ENCODE measurements around the gene COA6. TPM values are rescaled to one million over a fixed set of nuclear protein-coding genes. Genes with fewer than 3 reads are reported as not detected.

Gene COA6
- total RNA-seq, 1 donor from 2014 or later, result 25.0 TPM

- DNase-seq (no peak), ATAC-seq (no peak)
- Histone ChIP-seq H3K36me3 (peaks cover 21% of the 10 kb centered on the region), H3K4me3 (no peak overlapping the region), H3K4me1 (no peaks in the 10 kb centered on the region), H3K27ac (no peak overlapping the region), H3K9me3 (no peaks in the 10 kb centered on the region), H3K27me3 (no peaks in the 10 kb centered on the region)
- TF ChIP-seq, protein P1, sequence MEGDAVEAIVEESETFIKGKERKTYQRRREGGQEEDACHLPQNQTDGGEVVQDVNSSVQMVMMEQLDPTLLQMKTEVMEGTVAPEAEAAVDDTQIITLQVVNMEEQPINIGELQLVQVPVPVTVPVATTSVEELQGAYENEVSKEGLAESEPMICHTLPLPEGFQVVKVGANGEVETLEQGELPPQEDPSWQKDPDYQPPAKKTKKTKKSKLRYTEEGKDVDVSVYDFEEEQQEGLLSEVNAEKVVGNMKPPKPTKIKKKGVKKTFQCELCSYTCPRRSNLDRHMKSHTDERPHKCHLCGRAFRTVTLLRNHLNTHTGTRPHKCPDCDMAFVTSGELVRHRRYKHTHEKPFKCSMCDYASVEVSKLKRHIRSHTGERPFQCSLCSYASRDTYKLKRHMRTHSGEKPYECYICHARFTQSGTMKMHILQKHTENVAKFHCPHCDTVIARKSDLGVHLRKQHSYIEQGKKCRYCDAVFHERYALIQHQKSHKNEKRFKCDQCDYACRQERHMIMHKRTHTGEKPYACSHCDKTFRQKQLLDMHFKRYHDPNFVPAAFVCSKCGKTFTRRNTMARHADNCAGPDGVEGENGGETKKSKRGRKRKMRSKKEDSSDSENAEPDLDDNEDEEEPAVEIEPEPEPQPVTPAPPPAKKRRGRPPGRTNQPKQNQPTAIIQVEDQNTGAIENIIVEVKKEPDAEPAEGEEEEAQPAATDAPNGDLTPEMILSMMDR (IDR thresholded peaks at IDR 0.05), result no peak
- intact Hi-C loops (cut with DNase I), result no loop called here
Measured at GRCh38 chr1:234406871-234407270, 33.6 kb downstream of the COA6 start.

GRCh38 chr1:234408757-234409156 lies 35.5 kb downstream of the COA6 start:
- Histone ChIP-seq H3K9me3 (no peaks in the 10 kb centered on the region), H3K4me3 (no peak overlapping the region), H3K27me3 (no peaks in the 10 kb centered on the region), H3K27ac (no peak overlapping the region), H3K36me3 (peaks cover 21% of the 10 kb centered on the region), H3K4me1 (no peaks in the 10 kb centered on the region)
- intact Hi-C loops (cut with DNase I), result no loop called here
- DNase-seq (no peak), ATAC-seq (no peak)
- TF ChIP-seq, protein P1 (IDR thresholded peaks at IDR 0.05), result no peak

- Histone ChIP-seq H3K36me3 (peaks cover 21% of the 10 kb centered on the region), H3K27ac (no peak overlapping the region), H3K4me1 (no peaks in the 10 kb centered on the region), H3K4me3 (no peak overlapping the region), H3K27me3 (no peaks in the 10 kb centered on the region), H3K9me3 (no peaks in the 10 kb centered on the region)
- no peak for DNase-seq
- no peak for ATAC-seq
- intact Hi-C loops (cut with DNase I), result no loop called here
- TF ChIP-seq, protein P1 (IDR thresholded peaks at IDR 0.05), result no peak
Measured at GRCh38 chr1:234409328-234409727, 36.1 kb downstream of the COA6 start.

DNA sequence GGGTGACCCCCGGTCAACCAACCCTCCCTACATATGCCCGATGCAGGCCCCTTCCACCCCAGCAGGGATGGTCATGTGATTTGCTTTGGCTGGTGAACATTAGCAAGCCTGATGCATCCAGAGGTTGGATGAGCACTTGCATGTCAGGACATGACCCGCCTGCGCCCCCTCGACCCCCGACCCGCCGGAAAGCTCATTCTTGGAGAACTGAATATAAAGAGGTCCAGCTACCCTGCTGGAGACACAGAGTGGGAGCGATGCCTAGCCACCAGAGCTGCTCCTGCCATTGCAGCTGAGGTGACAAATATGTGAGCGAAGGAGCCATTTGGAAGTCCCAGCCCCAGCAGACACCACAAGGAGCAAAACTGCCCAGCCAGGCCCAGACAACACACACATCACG lies 39.6 kb downstream of the COA6 start:
- intact Hi-C loops (cut with DNase I), result no loop called here
- H3K27ac ChIP-seq, result no peak overlapping the region
- H3K4me3 ChIP-seq, result no peak overlapping the region
- H3K36me3 ChIP-seq, result peaks cover 33% of the 10 kb centered on the region
- no peaks in the 10 kb centered on the region for H3K27me3 ChIP-seq
- no peaks in the 10 kb centered on the region for H3K4me1 ChIP-seq
- no peak for ATAC-seq
- TF ChIP-seq, protein P1 (IDR thresholded peaks at IDR 0.05), result no peak
- DNase-seq, result no peak
- no peaks in the 10 kb centered on the region for H3K9me3 ChIP-seq

DNA sequence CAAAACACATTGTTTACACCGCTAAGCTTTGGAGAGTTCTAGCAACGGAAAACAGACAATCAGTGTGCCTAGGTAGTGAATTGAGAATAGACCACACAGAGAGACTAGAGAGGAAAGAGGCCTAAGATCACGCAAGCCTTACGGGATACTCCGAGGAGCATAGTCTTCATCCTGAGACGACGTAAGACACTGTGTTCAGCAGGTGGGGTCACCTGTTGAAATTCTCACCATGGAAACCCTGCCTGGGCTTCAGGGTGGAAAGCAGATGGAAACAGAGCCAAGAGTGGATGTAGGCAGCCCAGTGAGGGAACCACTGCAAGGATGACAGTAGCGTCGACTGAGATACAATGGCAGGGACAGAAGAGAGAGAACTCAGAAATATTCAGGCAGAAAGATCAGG lies 40.2 kb downstream of the COA6 start:
- intact Hi-C loops (cut with DNase I), result no loop called here
- Histone ChIP-seq H3K4me1 (no peaks in the 10 kb centered on the region), H3K4me3 (no peak overlapping the region), H3K27ac (no peak overlapping the region), H3K9me3 (no peaks in the 10 kb centered on the region), H3K36me3 (peaks cover 33% of the 10 kb centered on the region), H3K27me3 (no peaks in the 10 kb centered on the region)
- TF ChIP-seq, protein P1 (IDR thresholded peaks at IDR 0.05), result no peak
- no peak for ATAC-seq
- no peak for DNase-seq

DNA sequence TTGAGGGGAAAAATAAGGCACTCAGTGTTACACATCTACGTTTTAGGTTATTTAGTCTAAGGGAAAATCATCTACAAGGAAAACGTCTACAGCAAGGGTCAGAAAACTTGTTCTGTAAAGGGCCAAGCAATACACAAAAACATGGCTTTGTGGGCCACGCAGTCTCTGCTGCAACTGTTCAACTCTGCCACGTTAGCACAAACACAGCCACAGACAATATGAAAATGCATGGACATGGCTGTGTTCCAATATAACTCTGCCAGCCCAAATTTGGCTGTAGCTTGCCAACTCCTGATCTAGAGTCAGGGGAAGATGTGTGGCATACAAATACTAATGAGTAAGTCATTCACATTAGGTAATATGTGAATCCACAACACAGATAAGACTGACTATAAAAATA lies 40.7 kb downstream of the COA6 start:
- Histone ChIP-seq H3K36me3 (peaks cover 33% of the 10 kb centered on the region), H3K4me1 (no peaks in the 10 kb centered on the region), H3K9me3 (no peaks in the 10 kb centered on the region), H3K27me3 (no peaks in the 10 kb centered on the region), H3K4me3 (no peak overlapping the region), H3K27ac (no peak overlapping the region)
- no peak for DNase-seq
- intact Hi-C loops (cut with DNase I), result no loop called here
- no peak for ATAC-seq
- TF ChIP-seq, protein P1 (IDR thresholded peaks at IDR 0.05), result no peak
